ENCODE results near the gene UAP1L1.
A peak's percentile ranks its signal among the peaks of the same experiment; 100 is the strongest.

The UAP1L1 gene, protein sequence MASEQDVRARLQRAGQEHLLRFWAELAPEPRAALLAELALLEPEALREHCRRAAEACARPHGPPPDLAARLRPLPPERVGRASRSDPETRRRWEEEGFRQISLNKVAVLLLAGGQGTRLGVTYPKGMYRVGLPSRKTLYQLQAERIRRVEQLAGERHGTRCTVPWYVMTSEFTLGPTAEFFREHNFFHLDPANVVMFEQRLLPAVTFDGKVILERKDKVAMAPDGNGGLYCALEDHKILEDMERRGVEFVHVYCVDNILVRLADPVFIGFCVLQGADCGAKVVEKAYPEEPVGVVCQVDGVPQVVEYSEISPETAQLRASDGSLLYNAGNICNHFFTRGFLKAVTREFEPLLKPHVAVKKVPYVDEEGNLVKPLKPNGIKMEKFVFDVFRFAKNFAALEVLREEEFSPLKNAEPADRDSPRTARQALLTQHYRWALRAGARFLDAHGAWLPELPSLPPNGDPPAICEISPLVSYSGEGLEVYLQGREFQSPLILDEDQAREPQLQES

DNA sequence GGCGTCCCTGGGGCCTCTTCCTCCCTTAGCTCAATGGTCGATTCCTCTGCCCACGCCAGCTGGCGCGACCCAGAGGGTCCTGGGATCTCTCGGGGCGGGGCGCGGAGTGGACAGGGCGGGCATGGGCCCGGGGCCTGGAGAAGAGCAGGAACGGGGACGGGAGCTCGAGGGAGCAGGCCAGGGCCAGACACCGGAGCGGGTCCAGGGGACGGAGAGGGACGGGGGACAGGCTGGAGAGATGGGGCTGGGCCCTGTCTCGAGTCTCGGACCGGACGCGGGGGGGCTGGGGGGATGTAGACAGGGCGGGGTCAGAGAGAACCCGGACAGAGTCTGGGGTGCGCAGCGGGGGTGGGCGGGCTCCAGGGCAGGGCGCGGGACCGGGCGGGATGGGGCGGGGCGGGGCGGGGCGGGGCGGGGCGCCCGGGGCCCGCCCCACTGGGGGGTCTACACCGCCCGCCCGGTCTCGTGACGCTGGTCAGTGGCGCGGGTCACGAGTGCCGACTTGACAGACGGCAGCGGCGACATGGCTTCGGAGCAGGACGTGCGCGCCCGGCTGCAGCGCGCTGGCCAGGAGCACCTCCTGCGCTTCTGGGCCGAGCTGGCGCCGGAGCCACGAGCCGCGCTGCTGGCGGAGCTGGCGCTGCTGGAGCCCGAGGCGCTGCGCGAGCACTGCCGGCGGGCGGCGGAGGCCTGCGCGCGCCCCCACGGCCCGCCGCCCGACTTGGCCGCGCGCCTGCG lies at the start of gene UAP1L1:
TSS of gene UAP1L1 (plus strand) at position 508 of the 738 bp plus-strand sequence. CDS start at position 524, 16 bp downstream.
- H3K27ac ChIP-seq (ENCODE audit: extremely low read depth, low read depth, low read length), result peak within 1 kb of the TSS; percentile 46; the same call in 1 of the 2 replicates
- TF ChIP-seq, protein P1, sequence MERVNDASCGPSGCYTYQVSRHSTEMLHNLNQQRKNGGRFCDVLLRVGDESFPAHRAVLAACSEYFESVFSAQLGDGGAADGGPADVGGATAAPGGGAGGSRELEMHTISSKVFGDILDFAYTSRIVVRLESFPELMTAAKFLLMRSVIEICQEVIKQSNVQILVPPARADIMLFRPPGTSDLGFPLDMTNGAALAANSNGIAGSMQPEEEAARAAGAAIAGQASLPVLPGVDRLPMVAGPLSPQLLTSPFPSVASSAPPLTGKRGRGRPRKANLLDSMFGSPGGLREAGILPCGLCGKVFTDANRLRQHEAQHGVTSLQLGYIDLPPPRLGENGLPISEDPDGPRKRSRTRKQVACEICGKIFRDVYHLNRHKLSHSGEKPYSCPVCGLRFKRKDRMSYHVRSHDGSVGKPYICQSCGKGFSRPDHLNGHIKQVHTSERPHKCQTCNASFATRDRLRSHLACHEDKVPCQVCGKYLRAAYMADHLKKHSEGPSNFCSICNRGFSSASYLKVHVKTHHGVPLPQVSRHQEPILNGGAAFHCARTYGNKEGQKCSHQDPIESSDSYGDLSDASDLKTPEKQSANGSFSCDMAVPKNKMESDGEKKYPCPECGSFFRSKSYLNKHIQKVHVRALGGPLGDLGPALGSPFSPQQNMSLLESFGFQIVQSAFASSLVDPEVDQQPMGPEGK (tag by site-specific recombination; IDR thresholded peaks at IDR 0.05), result peak; percentile 18; the same call in 1 of the 2 replicates
- TF ChIP-seq SP2 (tag by site-specific recombination; IDR thresholded peaks at IDR 0.05) (peak; percentile 20; the same call in 1 of the 2 replicates), KLF9 (tag by site-specific recombination; IDR thresholded peaks at IDR 0.05; ENCODE audit: low read depth) (0 out of 2 replicates have a peak, but pooled peaks have one; percentile 16), SP3 (tag by site-specific recombination; IDR thresholded peaks at IDR 0.05) (no peak), ZNF19 (tag by site-specific recombination; IDR thresholded peaks at IDR 0.05; ENCODE audit: low read depth) (no peak), WT1 (tag by site-specific recombination; IDR thresholded peaks at IDR 0.05) (no peak), ZBTB20 (tag by site-specific recombination; IDR thresholded peaks at IDR 0.05) (peak; percentile 36; the same call in 1 of the 2 replicates), ZNF335 (tag by site-specific recombination; conservative IDR thresholded peaks at IDR 0.05) (peak; percentile 75), KLF1 (tag by site-specific recombination; IDR thresholded peaks at IDR 0.05) (peak; percentile 64), GLIS1 (tag by site-specific recombination; IDR thresholded peaks at IDR 0.05) (peak; percentile 35; the same call in 1 of the 2 replicates)
- TF ChIP-seq, protein P2, sequence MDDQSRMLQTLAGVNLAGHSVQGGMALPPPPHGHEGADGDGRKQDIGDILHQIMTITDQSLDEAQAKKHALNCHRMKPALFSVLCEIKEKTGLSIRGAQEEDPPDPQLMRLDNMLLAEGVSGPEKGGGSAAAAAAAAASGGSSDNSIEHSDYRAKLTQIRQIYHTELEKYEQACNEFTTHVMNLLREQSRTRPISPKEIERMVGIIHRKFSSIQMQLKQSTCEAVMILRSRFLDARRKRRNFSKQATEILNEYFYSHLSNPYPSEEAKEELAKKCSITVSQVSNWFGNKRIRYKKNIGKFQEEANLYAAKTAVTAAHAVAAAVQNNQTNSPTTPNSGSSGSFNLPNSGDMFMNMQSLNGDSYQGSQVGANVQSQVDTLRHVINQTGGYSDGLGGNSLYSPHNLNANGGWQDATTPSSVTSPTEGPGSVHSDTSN (CRISPR knock-in tag; IDR thresholded peaks at IDR 0.05), result peak; percentile 66; the same call in 1 of the 2 replicates
- TF ChIP-seq, protein P3, sequence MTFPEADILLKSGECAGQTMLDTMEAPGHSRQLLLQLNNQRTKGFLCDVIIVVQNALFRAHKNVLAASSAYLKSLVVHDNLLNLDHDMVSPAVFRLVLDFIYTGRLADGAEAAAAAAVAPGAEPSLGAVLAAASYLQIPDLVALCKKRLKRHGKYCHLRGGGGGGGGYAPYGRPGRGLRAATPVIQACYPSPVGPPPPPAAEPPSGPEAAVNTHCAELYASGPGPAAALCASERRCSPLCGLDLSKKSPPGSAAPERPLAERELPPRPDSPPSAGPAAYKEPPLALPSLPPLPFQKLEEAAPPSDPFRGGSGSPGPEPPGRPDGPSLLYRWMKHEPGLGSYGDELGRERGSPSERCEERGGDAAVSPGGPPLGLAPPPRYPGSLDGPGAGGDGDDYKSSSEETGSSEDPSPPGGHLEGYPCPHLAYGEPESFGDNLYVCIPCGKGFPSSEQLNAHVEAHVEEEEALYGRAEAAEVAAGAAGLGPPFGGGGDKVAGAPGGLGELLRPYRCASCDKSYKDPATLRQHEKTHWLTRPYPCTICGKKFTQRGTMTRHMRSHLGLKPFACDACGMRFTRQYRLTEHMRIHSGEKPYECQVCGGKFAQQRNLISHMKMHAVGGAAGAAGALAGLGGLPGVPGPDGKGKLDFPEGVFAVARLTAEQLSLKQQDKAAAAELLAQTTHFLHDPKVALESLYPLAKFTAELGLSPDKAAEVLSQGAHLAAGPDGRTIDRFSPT (tag by site-specific recombination; IDR thresholded peaks at IDR 0.05), result 0 out of 2 replicates have a peak, but pooled peaks have one; percentile 27
- TF ChIP-seq, protein P4, sequence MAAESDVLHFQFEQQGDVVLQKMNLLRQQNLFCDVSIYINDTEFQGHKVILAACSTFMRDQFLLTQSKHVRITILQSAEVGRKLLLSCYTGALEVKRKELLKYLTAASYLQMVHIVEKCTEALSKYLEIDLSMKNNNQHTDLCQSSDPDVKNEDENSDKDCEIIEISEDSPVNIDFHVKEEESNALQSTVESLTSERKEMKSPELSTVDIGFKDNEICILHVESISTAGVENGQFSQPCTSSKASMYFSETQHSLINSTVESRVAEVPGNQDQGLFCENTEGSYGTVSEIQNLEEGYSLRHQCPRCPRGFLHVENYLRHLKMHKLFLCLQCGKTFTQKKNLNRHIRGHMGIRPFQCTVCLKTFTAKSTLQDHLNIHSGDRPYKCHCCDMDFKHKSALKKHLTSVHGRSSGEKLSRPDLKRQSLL (tag by site-specific recombination; IDR thresholded peaks at IDR 0.05), result peak; percentile 92
- TF ChIP-seq, protein P5, sequence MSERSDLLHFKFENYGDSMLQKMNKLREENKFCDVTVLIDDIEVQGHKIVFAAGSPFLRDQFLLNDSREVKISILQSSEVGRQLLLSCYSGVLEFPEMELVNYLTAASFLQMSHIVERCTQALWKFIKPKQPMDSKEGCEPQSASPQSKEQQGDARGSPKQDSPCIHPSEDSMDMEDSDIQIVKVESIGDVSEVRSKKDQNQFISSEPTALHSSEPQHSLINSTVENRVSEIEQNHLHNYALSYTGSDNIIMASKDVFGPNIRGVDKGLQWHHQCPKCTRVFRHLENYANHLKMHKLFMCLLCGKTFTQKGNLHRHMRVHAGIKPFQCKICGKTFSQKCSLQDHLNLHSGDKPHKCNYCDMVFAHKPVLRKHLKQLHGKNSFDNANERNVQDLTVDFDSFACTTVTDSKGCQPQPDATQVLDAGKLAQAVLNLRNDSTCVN (tag by site-specific recombination; optimal IDR thresholded peaks at IDR 0.05), result peak; percentile 55
- TF ChIP-seq, protein P6, sequence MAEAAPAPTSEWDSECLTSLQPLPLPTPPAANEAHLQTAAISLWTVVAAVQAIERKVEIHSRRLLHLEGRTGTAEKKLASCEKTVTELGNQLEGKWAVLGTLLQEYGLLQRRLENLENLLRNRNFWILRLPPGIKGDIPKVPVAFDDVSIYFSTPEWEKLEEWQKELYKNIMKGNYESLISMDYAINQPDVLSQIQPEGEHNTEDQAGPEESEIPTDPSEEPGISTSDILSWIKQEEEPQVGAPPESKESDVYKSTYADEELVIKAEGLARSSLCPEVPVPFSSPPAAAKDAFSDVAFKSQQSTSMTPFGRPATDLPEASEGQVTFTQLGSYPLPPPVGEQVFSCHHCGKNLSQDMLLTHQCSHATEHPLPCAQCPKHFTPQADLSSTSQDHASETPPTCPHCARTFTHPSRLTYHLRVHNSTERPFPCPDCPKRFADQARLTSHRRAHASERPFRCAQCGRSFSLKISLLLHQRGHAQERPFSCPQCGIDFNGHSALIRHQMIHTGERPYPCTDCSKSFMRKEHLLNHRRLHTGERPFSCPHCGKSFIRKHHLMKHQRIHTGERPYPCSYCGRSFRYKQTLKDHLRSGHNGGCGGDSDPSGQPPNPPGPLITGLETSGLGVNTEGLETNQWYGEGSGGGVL (tag by site-specific recombination; IDR thresholded peaks at IDR 0.05), result no peak
- H3K9me3 ChIP-seq (ENCODE audit: control insufficient read depth, insufficient read depth, low read depth, low read length), result no peaks in the 10 kb centered on the region
- POLR2A ChIA-PET, result interaction anchor here (1.0 to 2.3 kb wide), 5 partner anchors 9 to 164 kb away, joined by 3 to 21 read pairs (median 6); partner anchors contain the start of genes ENTPD2, MAN1B1 and TUBB4B
- H3K36me3 ChIP-seq (ENCODE audit: control insufficient read depth in 2 of 2, insufficient read depth in 1 of 2, low read length in 2 of 2), result peaks cover 0 to 34% of the 10 kb centered on the region in 2 experiments; a peak in 1 of 3 replicates
- CTCF ChIA-PET, result interaction anchor here (0.6 to 2.6 kb wide), 5 partner anchors 9 to 191 kb away, joined by 3 to 16 read pairs (median 9); partner anchors contain the start of genes MAN1B1 and TRAF2
- H3K4me3 ChIP-seq (ENCODE audit: low read depth, low read length), result peak within 1 kb of the TSS; percentile 43
- H3K4me1 ChIP-seq (ENCODE audit: control insufficient read depth, insufficient read depth, low read length), result no peaks in the 10 kb centered on the region; the same call in 1 of the 2 replicates
